ENCODE results near the gene CD276.

CD276 gene

DNA sequence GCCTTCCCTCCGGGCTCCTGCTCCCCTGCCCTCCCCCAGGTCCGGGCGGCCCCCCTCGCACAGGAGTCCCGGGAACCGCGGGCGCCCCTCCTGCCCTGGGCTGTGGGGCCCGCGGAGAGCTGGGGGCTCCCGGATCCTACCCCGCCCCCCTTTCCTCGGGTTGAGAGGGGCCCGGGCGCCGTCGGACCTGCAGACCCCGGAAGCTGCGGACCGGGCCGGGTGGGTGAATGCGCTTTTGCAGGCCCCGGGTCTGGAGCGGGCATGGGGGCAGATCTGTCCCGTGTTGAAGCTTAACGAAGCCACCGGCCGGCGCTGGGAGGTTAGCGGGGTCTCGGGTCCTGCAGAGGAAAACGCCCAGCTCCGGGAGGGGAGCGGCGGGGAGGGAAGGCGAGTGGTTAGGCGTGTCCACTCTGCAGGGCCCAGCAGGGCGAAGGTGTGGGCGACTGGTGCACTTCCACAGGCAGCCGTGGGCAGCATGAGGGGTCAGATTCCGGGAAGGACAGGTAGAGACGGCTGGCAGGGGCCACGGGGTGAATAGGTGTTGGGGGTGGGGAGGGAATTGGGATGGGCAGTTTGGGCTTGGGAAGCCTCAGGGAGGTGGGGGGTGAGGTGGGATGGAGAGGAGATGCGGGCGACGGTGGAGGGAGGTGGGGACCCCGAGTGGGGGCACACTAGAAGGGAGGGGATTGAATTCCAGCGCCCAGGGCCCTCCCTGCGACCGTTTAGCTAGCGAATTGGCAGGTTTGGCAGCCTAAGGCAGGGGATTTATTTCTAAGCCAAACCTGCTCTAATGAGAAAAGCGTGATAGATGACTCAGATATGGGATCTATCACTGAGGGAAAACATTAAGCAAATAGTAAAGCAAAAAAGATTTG is 635 bp downstream of the CD276 start:
- Histone ChIP-seq H3K9ac (ENCODE audit: low read depth, low read length) (peak overlapping the region; percentile 18), H3K9me3 (ENCODE audit: control insufficient read depth, insufficient read depth, low read length) (no peaks in the 10 kb centered on the region), H3K4me1 (ENCODE audit: control insufficient read depth, insufficient read depth, low read length) (peaks cover 12% of the 10 kb centered on the region; the same call in 1 of the 2 replicates), H3K27me3 (ENCODE audit: control insufficient read depth, insufficient read depth, low read length) (no peaks in the 10 kb centered on the region), H3K4me3 (ENCODE audit: low read depth, low read length) (peak overlapping the region; percentile 68), H3K36me3 (ENCODE audit: control insufficient read depth, insufficient read depth, low read length) (no peaks in the 10 kb centered on the region), H3K27ac (ENCODE audit: low read depth, low read length) (peak overlapping the region; percentile 91)

DNA sequence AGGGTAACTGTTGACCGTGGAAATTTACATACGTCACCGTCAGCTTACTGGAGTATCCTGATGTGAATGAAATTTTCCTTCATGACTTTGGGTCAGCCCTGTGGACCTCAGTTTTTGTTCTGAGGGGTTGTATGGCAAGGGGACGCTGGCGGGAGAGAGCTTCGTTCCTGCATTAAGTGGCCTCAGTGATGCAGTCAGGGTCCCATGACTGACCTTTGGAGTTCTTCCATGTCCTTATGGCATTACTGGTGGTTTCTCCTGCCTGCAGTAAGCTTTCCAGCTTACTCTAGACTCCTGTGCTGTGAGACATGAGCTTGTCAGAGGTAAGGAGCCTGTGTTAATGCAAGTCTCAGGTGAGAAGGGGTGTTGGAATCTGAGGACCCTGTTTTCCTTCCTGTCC is 1.8 kb downstream of the CD276 start:
- no peak overlapping the region for H3K27ac ChIP-seq (ENCODE audit: low read depth, low read length)
- no peak overlapping the region for H3K9ac ChIP-seq (ENCODE audit: low read depth, low read length)
- no peaks in the 10 kb centered on the region for H3K9me3 ChIP-seq (ENCODE audit: control insufficient read depth, insufficient read depth, low read length)
- peaks cover 13% of the 10 kb centered on the region for H3K4me1 ChIP-seq (ENCODE audit: control insufficient read depth, insufficient read depth, low read length)
- H3K36me3 ChIP-seq (ENCODE audit: control insufficient read depth, insufficient read depth, low read length), result no peaks in the 10 kb centered on the region
- H3K4me3 ChIP-seq (ENCODE audit: low read depth, low read length), result peak overlapping the region; percentile 68; the same call in 1 of the 2 replicates
- no peaks in the 10 kb centered on the region for H3K27me3 ChIP-seq (ENCODE audit: control insufficient read depth, insufficient read depth, low read length)

DNA sequence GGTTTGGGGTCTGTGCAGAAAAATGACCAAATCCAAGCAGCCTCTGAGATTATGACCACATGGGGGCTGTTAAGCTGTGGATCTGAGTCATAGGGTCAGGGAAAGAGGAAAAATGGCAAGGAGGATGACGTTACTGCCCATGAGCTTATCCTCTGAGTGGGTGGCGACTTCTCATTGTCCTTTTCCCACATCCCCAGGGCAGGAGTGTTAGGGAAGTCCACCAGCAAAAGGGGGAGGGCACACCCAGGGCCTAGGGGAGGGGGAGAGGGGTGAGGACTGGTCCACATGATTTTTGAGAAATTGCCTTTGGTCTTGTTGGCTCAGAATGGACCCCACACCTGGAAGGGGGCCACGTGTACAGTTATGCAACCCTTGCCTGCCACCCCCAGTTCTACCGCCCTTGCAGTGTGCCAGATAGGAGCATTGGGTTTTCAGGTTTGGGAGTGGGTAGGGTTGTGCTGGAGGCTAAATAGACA is 2.6 kb downstream of the CD276 start:
- Histone ChIP-seq H3K4me1 (ENCODE audit: control insufficient read depth, insufficient read depth, low read length) (peaks cover 21% of the 10 kb centered on the region), H3K27me3 (ENCODE audit: control insufficient read depth, insufficient read depth, low read length) (no peaks in the 10 kb centered on the region), H3K27ac (ENCODE audit: low read depth, low read length) (no peak overlapping the region), H3K9ac (ENCODE audit: low read depth, low read length) (no peak overlapping the region), H3K4me3 (ENCODE audit: low read depth, low read length) (no peak overlapping the region), H3K36me3 (ENCODE audit: control insufficient read depth, insufficient read depth, low read length) (no peaks in the 10 kb centered on the region), H3K9me3 (ENCODE audit: control insufficient read depth, insufficient read depth, low read length) (no peaks in the 10 kb centered on the region)

DNA sequence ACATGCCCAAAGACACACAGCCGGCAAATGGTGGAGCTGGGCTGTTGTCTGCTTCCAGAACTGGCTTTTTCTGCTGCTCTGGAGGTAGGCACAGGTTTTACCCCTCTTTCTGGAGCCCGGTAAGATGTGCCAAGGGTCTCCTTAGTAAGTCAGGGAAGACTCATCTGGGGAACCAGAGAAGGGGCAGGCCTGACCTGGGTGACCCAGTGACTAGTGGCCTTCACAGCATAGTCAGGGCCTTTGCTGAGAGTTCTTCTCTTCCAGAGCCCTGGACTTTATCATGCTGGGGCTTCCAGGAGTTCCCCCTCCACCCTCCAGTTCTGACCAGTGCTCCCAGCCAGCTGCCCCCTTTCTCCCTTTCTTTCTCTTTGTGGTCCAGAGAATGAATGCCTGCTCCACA is 3.2 kb downstream of the CD276 start:
- Histone ChIP-seq H3K9me3 (ENCODE audit: control insufficient read depth, insufficient read depth, low read length) (no peaks in the 10 kb centered on the region), H3K4me3 (ENCODE audit: low read depth, low read length) (no peak overlapping the region), H3K36me3 (ENCODE audit: control insufficient read depth, insufficient read depth, low read length) (no peaks in the 10 kb centered on the region), H3K4me1 (ENCODE audit: control insufficient read depth, insufficient read depth, low read length) (peaks cover 23% of the 10 kb centered on the region), H3K27ac (ENCODE audit: low read depth, low read length) (no peak overlapping the region), H3K9ac (ENCODE audit: low read depth, low read length) (no peak overlapping the region), H3K27me3 (ENCODE audit: control insufficient read depth, insufficient read depth, low read length) (no peaks in the 10 kb centered on the region)

DNA sequence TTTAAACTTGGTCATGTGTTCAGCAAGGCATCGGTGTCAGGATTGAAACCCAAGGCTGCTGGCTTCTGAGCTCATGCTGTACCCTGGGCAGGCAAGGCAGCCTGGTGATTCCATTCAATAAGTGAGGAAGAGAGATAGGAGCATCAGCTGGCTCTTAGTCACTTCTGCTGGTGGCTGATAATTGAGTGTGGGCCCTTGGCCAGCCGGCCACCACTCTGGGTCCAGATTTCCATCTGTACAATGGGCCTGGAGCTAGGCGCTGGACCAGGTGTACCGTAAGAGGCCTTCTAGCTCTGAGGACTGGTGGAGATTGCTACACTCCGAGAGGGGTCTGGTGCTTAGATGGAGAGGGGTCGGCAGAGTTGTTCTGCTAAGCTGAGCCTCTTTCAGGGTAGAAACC is 4.3 kb downstream of the CD276 start:
- Histone ChIP-seq H3K27me3 (ENCODE audit: control insufficient read depth, insufficient read depth, low read length) (no peaks in the 10 kb centered on the region), H3K4me3 (ENCODE audit: low read depth, low read length) (no peak overlapping the region), H3K9me3 (ENCODE audit: control insufficient read depth, insufficient read depth, low read length) (no peaks in the 10 kb centered on the region), H3K9ac (ENCODE audit: low read depth, low read length) (no peak overlapping the region), H3K4me1 (ENCODE audit: control insufficient read depth, insufficient read depth, low read length) (peaks cover 23% of the 10 kb centered on the region), H3K36me3 (ENCODE audit: control insufficient read depth, insufficient read depth, low read length) (no peaks in the 10 kb centered on the region), H3K27ac (ENCODE audit: low read depth, low read length) (no peak overlapping the region)

DNA sequence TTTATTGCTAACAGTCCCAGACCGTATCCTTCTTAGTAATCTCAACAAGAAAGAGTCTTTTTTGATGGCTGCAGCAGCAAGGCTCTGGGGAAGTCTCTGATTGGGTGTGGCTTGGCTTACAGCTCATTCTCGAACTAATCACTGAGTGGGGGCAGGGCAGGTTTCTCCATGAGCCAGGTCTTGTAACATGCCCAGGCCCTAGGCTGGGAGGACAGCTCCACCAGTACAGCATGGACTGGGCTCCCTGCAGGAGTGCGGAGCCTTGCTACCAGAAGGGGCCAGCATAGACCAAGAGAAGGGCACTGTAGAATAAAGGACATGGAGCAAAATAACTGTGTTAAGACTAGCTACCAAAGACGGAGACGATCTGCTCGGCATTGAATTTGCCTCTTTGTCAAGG is 7.2 kb downstream of the CD276 start:
- Histone ChIP-seq H3K9ac (ENCODE audit: low read depth, low read length) (no peak overlapping the region), H3K4me3 (ENCODE audit: low read depth, low read length) (no peak overlapping the region)

DNA sequence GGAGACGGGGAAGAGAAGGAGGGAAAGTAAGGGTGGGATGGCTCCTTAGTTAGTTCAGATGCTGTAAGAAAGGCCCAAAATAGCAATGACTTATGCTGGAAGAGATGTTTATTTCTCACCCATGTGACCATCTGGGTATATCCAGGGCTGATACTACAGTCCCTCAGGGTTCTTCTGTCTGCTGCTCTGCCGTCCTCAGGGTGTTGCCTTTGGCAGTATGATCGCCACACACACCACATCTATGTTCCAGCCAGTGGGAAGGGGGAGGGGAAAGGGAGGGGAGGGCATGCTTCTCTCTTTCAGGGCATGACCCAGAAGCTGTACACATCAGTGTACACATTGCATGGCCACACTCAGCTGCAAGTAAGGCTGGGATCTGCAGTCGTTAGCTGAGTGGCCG is 10.2 kb downstream of the CD276 start:
- Histone ChIP-seq H3K9ac (ENCODE audit: low read depth, low read length) (no peak overlapping the region), H3K4me1 (ENCODE audit: control insufficient read depth, insufficient read depth, low read length) (peaks cover 31% of the 10 kb centered on the region), H3K36me3 (ENCODE audit: control insufficient read depth, insufficient read depth, low read length) (peaks cover 3% of the 10 kb centered on the region; the same call in 1 of the 2 replicates), H3K9me3 (ENCODE audit: control insufficient read depth, insufficient read depth, low read length) (no peaks in the 10 kb centered on the region), H3K27ac (ENCODE audit: low read depth, low read length) (no peak overlapping the region), H3K4me3 (ENCODE audit: low read depth, low read length) (no peak overlapping the region), H3K27me3 (ENCODE audit: control insufficient read depth, insufficient read depth, low read length) (no peaks in the 10 kb centered on the region)

More for the DNA sequence above, 7.2 kb downstream of the CD276 start:
- H3K36me3 ChIP-seq (ENCODE audit: control insufficient read depth, insufficient read depth, low read length), result peaks cover 3% of the 10 kb centered on the region; the same call in 1 of the 2 replicates
- peaks cover 26% of the 10 kb centered on the region for H3K4me1 ChIP-seq (ENCODE audit: control insufficient read depth, insufficient read depth, low read length)
- H3K27me3 ChIP-seq (ENCODE audit: control insufficient read depth, insufficient read depth, low read length), result no peaks in the 10 kb centered on the region
- H3K9me3 ChIP-seq (ENCODE audit: control insufficient read depth, insufficient read depth, low read length), result no peaks in the 10 kb centered on the region
- H3K27ac ChIP-seq (ENCODE audit: low read depth, low read length), result no peak overlapping the region

DNA sequence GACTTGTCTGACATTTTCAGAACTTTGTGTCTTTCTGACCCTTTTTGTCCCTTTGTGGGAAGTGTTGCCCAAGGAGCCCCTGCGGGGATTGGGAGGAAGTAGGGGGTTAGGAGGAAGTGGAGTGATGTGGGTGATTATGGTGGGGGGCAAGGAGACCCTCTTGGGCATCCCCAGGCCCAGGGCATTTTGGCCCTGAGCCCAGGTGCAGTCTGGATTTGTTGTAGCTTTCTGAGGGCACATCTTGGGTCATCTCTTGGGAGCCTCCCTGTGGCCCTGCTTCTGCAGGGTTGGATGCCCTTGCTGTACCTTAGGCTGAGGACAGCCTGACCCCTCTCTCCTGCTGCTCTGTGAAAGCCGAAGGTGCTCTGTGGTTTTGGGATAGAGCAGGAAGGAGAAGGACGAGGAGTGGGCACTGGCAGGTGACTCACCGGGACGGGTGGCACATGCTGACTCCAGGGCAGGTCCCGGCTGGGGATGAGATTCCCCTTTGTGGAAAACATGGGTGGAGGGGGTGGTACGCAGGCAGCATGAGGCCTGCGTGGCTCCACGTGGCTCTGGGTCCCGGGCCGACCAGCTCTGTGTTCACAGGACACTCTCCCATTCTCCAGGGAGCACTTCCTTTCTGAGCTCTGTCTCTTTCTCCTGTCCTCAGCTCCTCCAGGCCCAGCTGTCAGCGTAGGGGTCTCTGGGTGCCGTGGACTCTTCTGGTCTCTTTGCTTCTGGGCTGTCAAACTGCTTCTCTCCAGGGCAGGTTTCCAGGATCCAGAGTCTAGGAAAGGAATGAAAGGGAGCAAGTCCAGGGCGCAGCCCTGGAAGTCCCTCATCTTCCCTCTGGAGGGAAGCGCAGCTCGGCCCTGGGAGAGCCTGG is 11.8 kb downstream of the CD276 start:
- H3K9me3 ChIP-seq (ENCODE audit: control insufficient read depth, insufficient read depth, low read length), result no peaks in the 10 kb centered on the region
- H3K4me1 ChIP-seq (ENCODE audit: control insufficient read depth, insufficient read depth, low read length), result peaks cover 30% of the 10 kb centered on the region
- H3K27me3 ChIP-seq (ENCODE audit: control insufficient read depth, insufficient read depth, low read length), result no peaks in the 10 kb centered on the region
- no peak overlapping the region for H3K9ac ChIP-seq (ENCODE audit: low read depth, low read length)
- peaks cover 3% of the 10 kb centered on the region; the same call in 1 of the 2 replicates for H3K36me3 ChIP-seq (ENCODE audit: control insufficient read depth, insufficient read depth, low read length)
- H3K27ac ChIP-seq (ENCODE audit: low read depth, low read length), result peak overlapping the region; percentile 0
- H3K4me3 ChIP-seq (ENCODE audit: low read depth, low read length), result no peak overlapping the region

DNA sequence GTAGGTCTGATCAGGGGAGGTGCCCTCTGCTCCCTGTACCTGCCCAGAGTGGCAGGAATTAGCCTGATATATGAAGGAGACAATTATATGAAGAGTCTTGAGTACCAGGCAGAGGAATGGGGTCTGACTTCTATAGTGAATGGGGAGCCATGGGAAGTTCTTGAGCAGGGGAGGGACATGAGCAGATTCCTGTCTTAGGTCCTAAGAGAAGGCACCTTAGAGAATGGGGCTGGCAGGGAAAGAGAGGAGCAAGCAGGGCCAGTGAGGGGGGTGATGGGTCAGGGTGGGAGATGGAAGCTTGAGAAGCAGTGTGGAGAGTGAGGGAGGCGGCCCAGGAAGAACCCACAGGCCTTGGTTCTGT is 12.4 kb downstream of the CD276 start:
- Histone ChIP-seq H3K4me1 (ENCODE audit: control insufficient read depth, insufficient read depth, low read length) (peaks cover 24% of the 10 kb centered on the region), H3K27me3 (ENCODE audit: control insufficient read depth, insufficient read depth, low read length) (no peaks in the 10 kb centered on the region), H3K9me3 (ENCODE audit: control insufficient read depth, insufficient read depth, low read length) (no peaks in the 10 kb centered on the region), H3K4me3 (ENCODE audit: low read depth, low read length) (no peak overlapping the region), H3K27ac (ENCODE audit: low read depth, low read length) (no peak overlapping the region), H3K9ac (ENCODE audit: low read depth, low read length) (no peak overlapping the region), H3K36me3 (ENCODE audit: control insufficient read depth, insufficient read depth, low read length) (peaks cover 3% of the 10 kb centered on the region; the same call in 1 of the 2 replicates)

DNA sequence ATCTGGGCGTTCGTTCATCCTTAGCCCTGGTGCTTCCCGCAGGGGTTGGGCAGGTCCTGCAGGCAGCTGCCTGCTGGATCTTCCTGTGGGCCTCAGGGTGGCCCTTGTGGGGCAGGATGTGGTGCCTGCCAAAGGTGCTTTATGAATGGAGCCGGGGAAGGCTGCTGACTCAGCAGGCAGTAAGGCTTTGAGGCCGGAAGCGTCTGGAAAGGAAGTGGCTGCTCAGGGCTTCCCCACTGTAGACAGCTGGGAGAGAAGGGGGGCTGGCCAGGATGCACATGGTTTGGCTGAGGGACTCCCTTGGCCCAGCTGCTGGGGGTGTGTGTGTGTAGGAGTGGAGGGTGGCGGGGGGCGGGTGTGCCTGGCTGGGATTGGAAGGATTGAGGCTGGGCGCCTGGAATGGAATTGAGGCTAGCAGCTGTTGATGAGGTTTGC is 12.9 kb downstream of the CD276 start:
- Histone ChIP-seq H3K4me3 (ENCODE audit: low read depth, low read length) (no peak overlapping the region), H3K4me1 (ENCODE audit: control insufficient read depth, insufficient read depth, low read length) (peaks cover 20% of the 10 kb centered on the region), H3K9ac (ENCODE audit: low read depth, low read length) (no peak overlapping the region), H3K9me3 (ENCODE audit: control insufficient read depth, insufficient read depth, low read length) (no peaks in the 10 kb centered on the region), H3K36me3 (ENCODE audit: control insufficient read depth, insufficient read depth, low read length) (peaks cover 3% of the 10 kb centered on the region; the same call in 1 of the 2 replicates), H3K27me3 (ENCODE audit: control insufficient read depth, insufficient read depth, low read length) (no peaks in the 10 kb centered on the region), H3K27ac (ENCODE audit: low read depth, low read length) (no peak overlapping the region)

Measured in HUES48 (cell line).